GM21529 (cell line): Measurements from ENCODE around the gene DISC1.
"Not testable (repeated sequence)": the region's sequence is repeated elsewhere in the genome, so short reads cannot be mapped to it uniquely, and the experiment has no call there.

Experiments used
- ATAC-seq: cut with Tn5 transposase; IDR thresholded peaks from one replicate; pipeline ENCODE4 v1.9.1; 2021; ENCODE audit not compliant: unreplicated experiment

DISC1 gene

GRCh38 chr1:231605149-231606100 is 21.2 kb upstream of the DISC1 start:
- no peak for ATAC-seq

GRCh38 chr1:231606712-231607111 is 19.9 kb upstream of the DISC1 start:
- no peak for ATAC-seq

- ATAC-seq = no peak
These were observed 16.2 kb upstream of the DISC1 start for GRCh38 chr1:231610388-231610787.

GRCh38 chr1:231611111-231611510 is 15.5 kb upstream of the DISC1 start:
- no peak for ATAC-seq

- no peak for ATAC-seq
These were observed 14.7 kb upstream of the DISC1 start for GRCh38 chr1:231611851-231612250.

- ATAC-seq = peak; percentile 98
These were observed 14.0 kb upstream of the DISC1 start for GRCh38 chr1:231612393-231613089.

GRCh38 chr1:231613419-231614349 is 12.9 kb upstream of the DISC1 start:
- ATAC-seq = no peak

- ATAC-seq = no peak
These were observed 9.9 kb upstream of the DISC1 start for GRCh38 chr1:231616667-231617066.

GRCh38 chr1:231618609-231619256 is 7.9 kb upstream of the DISC1 start:
- no peak for ATAC-seq

GRCh38 chr1:231619257-231619634 is 7.3 kb upstream of the DISC1 start:
- no peak for ATAC-seq

- not testable (repeated sequence) for ATAC-seq
These were observed 1.5 kb upstream of the DISC1 start for GRCh38 chr1:231625042-231625441.

GRCh38 chr1:231625975-231626534 is 535 bp upstream of the DISC1 start:
- ATAC-seq = no peak

GRCh38 chr1:231626951-231627614 is 493 bp downstream of the DISC1 start:
- ATAC-seq = peak; percentile 57

GRCh38 chr1:231628207-231628876 is 1.8 kb downstream of the DISC1 start:
- no peak for ATAC-seq

- no peak for ATAC-seq
These were observed 2.5 kb downstream of the DISC1 start for GRCh38 chr1:231629132-231629531.

- ATAC-seq = no peak
These were observed 4.1 kb downstream of the DISC1 start for GRCh38 chr1:231630558-231631205.

GRCh38 chr1:231631717-231632116 is 5.1 kb downstream of the DISC1 start:
- ATAC-seq = no peak

GRCh38 chr1:231632119-231632518 is 5.5 kb downstream of the DISC1 start:
- no peak for ATAC-seq
